GM12801 (cell line): ENCODE measurements around the gene UMODL1.

Experiments
- CTCF ChIP-seq: IDR thresholded peaks from one replicate; pipeline ENCODE4 v1.5.1; 2011; ENCODE audit warnings: control low read depth; ENCODE audit not compliant: insufficient read length; ENCODE audit errors: extremely low read depth

Gene UMODL1

GRCh38 chr21:42056996-42057689 lies 14.0 kb upstream of the UMODL1 start:
- TF ChIP-seq CTCF, result no peak

- TF ChIP-seq CTCF, result no peak
Observed at GRCh38 chr21:42057851-42058437, 13.2 kb upstream of the UMODL1 start.

- no peak for TF ChIP-seq CTCF
Observed at GRCh38 chr21:42058631-42059111, 12.4 kb upstream of the UMODL1 start.

- no peak for TF ChIP-seq CTCF
Observed at GRCh38 chr21:42059141-42059540, 12.0 kb upstream of the UMODL1 start.

GRCh38 chr21:42059721-42060120 lies 11.4 kb upstream of the UMODL1 start:
- no peak for TF ChIP-seq CTCF

- TF ChIP-seq CTCF, result no peak
Observed at GRCh38 chr21:42060166-42060565, 11.0 kb upstream of the UMODL1 start.

- no peak for TF ChIP-seq CTCF
Observed at GRCh38 chr21:42061195-42061985, 9.7 kb upstream of the UMODL1 start.
